ENCODE measurements around the gene MERTK. TPM values are rescaled to one million over a fixed set of nuclear protein-coding genes. Genes with fewer than 3 reads are reported as not detected.
"Not testable (repeated sequence)": the region's sequence is repeated elsewhere in the genome, so short reads cannot be mapped to it uniquely, and the experiment has no call there.

The MERTK gene
- polyA plus RNA-seq, 4 donors = 5.4 to 27.0 (median 20.5) TPM

GRCh38 chr2:111944531-111945210 is 46.3 kb downstream of the MERTK start:
- DNase-seq (ENCODE audit: low read depth in 4 of 4, low spot score in 3 of 4) = no peak

GRCh38 chr2:111945444-111946293 is 47.3 kb downstream of the MERTK start:
- no peak for DNase-seq (ENCODE audit: low read depth in 4 of 4, low spot score in 3 of 4)

DNA sequence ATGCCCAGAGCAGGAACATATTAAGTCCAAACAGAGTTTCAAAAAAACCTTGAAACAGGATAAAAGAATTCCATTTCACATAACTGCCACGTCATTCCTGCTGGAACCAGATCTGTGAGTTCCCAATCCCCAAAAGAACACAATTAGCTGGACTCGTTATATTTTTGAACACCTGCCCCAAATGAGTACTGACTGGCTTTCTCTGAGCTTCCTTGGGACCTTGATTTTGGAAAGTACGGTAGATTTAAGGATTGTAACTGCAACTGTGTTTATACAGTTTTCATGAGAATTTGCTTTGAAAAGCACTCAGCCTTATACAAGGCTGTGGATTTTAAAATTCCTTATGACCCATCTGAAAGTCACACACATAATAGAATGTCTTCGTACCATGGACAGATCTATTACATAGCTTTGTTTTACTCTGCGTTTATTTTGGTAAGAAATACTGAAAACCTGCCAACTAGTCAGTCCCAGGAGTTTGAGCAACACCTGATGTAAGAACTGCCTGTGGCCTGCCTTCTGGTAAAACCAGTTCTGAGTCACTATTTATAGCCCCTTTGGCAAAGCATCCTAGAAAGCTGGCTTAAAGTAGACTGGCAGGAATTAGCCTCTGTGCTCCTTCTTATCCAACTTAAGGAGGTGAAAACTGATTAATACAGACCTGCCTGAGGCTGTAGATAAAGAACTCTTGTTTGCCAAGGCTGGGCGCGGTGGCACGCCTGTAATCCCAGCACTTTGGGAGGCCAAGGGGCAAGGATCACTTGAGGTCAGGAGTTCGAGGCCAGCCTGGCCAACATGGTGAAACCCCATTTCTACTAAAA is 48.1 kb downstream of the MERTK start:
- DNase-seq (ENCODE audit: low read depth in 4 of 4, low spot score in 3 of 4) = no peak

- DNase-seq (ENCODE audit: low read depth in 4 of 4, low spot score in 3 of 4) = no peak
Measured at GRCh38 chr2:111947219-111947618, 48.8 kb downstream of the MERTK start.

GRCh38 chr2:111948832-111949231 is 50.4 kb downstream of the MERTK start:
- DNase-seq (ENCODE audit: low read depth in 4 of 4, low spot score in 3 of 4) = no peak

DNA sequence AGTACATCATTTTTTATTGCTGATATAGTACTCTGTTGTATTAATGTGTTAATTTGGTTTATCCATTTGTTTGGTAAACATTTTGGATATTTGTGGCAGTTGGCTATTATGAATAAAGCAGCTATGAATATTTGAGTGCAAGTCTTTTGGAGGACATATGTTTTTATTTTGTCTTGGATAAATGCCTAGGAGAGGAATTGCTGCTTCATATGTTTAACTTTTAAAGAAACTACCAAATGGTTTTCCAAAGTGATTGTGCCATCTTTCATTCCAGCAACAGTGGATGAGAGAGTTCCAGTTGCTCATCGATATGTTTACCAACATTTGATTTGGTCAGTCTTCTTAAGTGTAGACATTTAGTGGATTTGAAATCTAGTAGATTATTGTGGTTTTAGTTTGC is 51.8 kb downstream of the MERTK start:
- no peak for DNase-seq (ENCODE audit: low read depth in 4 of 4, low spot score in 3 of 4)

GRCh38 chr2:111951486-111951885 is 53.1 kb downstream of the MERTK start:
- DNase-seq (ENCODE audit: low read depth in 4 of 4, low spot score in 3 of 4) = no peak

- DNase-seq (ENCODE audit: low read depth in 4 of 4, low spot score in 3 of 4) = no peak
Measured at GRCh38 chr2:111952871-111953452, 54.6 kb downstream of the MERTK start.

- DNase-seq (ENCODE audit: low read depth in 4 of 4, low spot score in 3 of 4) = no peak
Measured at GRCh38 chr2:111954602-111955332, 56.4 kb downstream of the MERTK start.

GRCh38 chr2:111957872-111958354 is 59.5 kb downstream of the MERTK start:
- no peak for DNase-seq (ENCODE audit: low read depth in 4 of 4, low spot score in 3 of 4)

GRCh38 chr2:111958901-111959300 is 60.5 kb downstream of the MERTK start:
- DNase-seq (ENCODE audit: low read depth in 4 of 4, low spot score in 3 of 4) = no peak

DNA sequence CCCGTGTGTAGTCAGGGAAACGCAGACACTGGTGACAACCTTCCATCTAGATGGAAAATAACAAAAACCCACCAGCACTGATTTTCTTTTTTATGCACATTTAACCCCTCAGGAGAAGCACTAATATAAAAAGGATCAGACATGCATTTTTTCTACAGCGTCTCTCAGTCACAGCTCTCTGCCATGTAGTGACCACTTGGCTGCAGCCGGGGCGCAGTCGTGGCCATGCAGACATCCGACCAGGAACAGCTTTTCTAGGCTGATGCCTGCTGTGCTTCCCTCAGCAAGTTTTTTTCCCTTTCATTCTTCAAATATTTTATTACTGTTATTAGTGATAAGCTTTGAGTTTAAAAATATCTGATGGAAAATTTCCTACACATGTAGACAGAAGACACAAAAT is 63.3 kb downstream of the MERTK start:
- DNase-seq (ENCODE audit: low read depth in 4 of 4, low spot score in 3 of 4) = no peak

DNA sequence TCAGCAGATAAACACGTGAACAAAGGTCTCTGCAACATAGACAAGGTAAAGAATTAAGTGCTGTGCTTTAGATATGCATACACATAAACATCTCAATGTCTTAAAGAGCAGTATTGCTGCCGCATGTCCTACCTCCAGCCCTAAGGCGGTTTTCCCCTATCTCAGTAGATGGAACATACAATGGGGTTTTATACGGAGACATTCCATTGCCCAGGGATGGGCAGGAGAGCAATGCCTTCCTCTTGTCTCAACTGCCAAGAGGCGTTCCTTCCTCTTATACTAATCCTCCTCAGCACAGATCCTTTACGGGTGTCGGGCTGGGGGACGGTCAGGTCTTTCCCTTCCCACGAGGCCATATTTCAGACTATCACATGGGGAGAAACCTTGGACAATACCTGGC is 64.7 kb downstream of the MERTK start:
- not testable (repeated sequence) for DNase-seq (ENCODE audit: low read depth in 4 of 4, low spot score in 3 of 4)

DNA sequence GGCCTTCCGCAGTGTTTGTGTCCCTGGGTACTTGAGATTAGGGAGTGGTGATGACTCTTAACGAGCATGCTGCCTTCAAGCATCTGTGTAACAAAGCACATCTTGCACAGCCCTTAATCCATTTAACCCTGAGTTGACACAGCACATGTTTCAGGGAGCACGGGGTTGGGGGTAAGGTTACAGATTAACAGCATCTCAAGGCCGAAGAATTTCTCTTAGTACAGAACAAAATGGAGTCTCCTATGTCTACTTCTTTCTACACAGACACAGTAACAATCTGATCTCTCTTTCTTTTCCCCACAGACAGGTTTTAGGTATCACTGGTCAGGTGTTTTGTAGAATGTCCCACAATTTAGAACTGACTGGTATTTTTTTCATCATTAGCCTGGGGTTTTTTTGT is 65.1 kb downstream of the MERTK start:
- DNase-seq (ENCODE audit: low read depth in 4 of 4, low spot score in 3 of 4) = not testable (repeated sequence)

GRCh38 chr2:111965062-111965461 is 66.7 kb downstream of the MERTK start:
- no peak for DNase-seq (ENCODE audit: low read depth in 4 of 4, low spot score in 3 of 4)

DNA sequence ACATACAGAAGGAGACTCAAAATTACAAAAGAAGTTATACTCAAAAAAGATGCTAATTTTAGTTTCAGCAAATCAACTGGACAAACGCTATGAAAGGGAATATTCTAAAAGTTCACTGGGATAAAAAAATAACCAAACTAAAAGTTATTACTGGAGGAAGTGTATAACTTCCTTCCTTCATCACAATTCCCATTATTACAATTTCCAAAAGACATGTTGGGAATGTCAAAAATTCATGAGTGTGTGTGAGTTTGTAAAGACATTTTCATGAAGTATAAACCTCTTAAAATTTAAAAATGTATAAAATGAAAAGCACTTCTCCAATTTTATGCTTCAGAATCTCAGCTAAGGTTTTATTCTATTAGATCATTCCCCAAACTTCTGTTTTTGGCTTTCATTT is 67.8 kb downstream of the MERTK start:
- DNase-seq (ENCODE audit: low read depth in 4 of 4, low spot score in 3 of 4) = no peak

GRCh38 chr2:111967018-111967417 is 68.6 kb downstream of the MERTK start:
- no peak for DNase-seq (ENCODE audit: low read depth in 4 of 4, low spot score in 3 of 4)

DNA sequence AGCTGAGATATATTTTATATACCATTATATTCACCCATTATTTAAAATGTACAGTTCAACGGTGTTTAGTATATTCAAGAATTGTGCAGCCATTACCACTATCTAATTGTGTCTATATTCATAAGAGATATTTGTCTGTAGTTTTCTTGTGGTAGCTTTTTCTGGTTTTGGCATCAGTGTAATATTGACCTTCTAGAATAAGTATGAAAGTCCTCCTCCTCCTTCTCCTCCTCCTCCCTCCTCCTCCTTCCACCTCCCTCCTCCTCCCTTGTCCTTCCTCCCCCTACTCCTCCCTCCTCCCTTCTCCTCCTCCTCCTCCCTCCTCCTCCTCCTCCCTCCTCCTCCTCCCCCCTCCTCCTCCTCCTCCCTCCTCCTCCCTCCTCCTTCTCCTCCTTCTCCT is 72.0 kb downstream of the MERTK start:
- no peak for DNase-seq (ENCODE audit: low read depth in 4 of 4, low spot score in 3 of 4)

GRCh38 chr2:111972955-111973565 is 74.7 kb downstream of the MERTK start:
- no peak for DNase-seq (ENCODE audit: low read depth in 4 of 4, low spot score in 3 of 4)

DNA sequence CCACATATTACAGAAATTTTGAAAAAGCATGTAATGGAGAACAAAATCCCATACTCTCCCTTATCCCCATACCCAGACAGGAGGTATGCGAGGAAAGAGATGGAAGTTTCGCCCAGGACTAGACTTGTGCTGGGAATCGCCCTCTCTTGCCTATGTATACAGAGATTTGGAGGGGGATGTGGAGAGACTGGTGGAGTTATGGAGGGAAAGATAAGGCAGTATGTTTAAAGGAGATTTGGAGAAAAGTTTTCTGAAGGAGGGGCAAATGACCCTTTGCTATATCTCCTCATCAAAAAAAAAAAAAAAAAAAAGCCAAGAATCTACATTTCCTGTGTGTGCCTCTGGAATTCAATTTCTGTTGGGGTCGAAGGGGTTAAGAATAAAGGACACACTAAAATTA is 75.3 kb downstream of the MERTK start:
- DNase-seq (ENCODE audit: low read depth in 4 of 4, low spot score in 3 of 4) = no peak

Data from left renal pelvis (tissue), 4 donors.